GM18873 (cell line): ENCODE measurements around the gene ZNF462.

ENCODE experiments used
- ATAC-seq: cut with Tn5 transposase; IDR thresholded peaks from one replicate; pipeline ENCODE4 v1.9.1; 2021; ENCODE audit warnings: mild to moderate bottlenecking, moderate library complexity, moderate number of reproducible peaks; ENCODE audit not compliant: unreplicated experiment, low FRiP score

The ZNF462 gene

DNA sequence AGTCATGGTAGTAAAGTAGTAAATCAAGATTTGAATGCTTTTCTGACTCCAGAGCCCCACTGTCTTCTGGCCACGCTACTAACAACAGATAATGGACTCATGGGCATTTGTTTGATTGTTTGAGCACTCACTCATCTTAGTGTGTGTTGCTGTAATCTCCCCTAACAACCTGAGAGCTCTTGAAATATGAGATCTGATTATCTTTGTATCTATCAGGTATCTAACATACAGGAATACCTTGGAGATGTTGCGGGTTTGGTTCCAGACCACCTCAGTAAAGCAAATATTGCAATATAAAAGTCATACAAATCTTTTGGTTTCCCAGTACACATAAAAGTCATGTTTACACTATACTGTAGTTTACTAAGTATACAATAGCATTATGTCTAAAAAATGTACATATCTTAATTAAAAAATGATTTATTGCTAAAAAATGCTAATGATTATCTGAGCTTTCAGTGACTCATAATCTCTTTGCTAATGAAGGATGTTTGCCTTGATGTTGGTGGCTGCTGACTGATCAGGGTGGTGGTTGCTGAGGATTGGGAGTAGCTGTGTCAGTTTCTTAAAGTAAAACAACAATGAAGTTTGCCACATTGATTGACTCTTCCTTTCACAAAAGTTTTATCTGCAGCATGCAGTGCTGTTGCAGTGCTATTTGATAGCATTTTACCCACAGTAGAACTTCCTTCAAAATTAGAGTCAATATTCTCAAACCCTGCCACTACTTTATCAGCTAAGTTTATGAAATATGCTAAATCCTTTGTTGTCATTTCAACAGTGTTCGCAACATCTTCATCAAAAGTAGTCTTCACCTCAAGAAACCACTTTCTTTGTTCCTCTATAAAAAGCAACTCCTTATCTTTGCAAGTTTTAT lies 92.2 kb downstream of the ZNF462 start:
- ATAC-seq = no peak

- no peak for ATAC-seq
Measured at GRCh38 chr9:106956971-106957370, 94.0 kb downstream of the ZNF462 start.

GRCh38 chr9:106958955-106959657 lies 96.1 kb downstream of the ZNF462 start:
- no peak for ATAC-seq

- ATAC-seq = no peak
Measured at GRCh38 chr9:106960258-106960657, 97.3 kb downstream of the ZNF462 start.

GRCh38 chr9:106961623-106962022 lies 98.7 kb downstream of the ZNF462 start:
- ATAC-seq = no peak

- no peak for ATAC-seq
Measured at GRCh38 chr9:106962122-106962521, 99.2 kb downstream of the ZNF462 start.

GRCh38 chr9:106962615-106963363 lies 99.8 kb downstream of the ZNF462 start:
- ATAC-seq = no peak

GRCh38 chr9:106963684-106964083 lies 100.7 kb downstream of the ZNF462 start:
- no peak for ATAC-seq

DNA sequence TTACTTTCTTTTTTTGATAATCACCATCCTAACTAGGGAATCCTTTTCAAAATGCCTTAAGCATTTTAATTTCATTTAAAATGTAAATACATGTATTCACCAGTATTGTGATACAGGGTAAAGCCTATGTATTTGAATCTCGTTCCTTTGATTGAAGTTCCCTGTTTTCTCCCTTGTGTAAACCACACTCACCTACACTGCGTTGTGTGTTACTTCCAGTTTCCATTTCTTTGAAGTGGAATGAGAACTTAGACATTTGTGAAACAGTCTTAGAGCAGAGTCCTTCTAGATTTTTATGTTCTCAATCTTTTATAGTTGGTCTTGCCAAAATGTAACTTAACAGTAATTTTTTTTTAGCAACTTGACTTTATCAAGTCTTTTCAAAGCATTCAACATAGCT lies 101.4 kb downstream of the ZNF462 start:
- ATAC-seq = no peak

DNA sequence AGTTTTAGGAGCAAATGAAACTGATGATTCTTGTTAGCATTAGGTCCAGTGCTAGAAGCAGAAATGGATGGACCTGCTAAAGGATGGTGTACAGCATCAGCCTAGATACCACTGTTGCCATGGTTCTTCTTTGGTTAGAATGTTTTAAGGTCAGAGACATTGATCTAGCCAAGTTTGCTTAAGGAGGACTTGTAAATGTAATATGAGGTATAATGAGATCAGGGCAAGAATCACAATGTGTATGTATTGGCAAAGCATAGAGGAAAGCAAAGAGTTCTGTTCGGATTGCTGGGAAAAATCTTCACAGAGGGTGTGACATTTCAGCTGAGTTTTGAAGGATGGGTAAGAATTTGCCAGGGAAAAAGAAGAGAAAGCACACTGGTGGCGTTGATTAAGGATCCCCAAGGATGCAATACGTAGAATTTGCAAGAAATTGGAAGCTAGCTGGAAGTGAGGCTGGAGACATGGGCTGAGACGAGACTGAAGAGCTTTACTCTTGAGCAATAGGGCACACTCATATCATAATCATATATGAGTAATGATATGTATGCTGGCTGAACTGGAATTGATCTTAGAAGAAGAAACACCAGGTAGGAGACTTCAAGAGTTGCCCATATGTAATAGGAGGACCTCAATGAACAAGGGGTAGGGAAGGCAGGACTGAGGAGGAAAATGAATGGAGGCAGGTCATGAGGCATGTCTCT lies 102.0 kb downstream of the ZNF462 start:
- no peak for ATAC-seq

GRCh38 chr9:106966481-106966880 lies 103.5 kb downstream of the ZNF462 start:
- ATAC-seq = no peak

DNA sequence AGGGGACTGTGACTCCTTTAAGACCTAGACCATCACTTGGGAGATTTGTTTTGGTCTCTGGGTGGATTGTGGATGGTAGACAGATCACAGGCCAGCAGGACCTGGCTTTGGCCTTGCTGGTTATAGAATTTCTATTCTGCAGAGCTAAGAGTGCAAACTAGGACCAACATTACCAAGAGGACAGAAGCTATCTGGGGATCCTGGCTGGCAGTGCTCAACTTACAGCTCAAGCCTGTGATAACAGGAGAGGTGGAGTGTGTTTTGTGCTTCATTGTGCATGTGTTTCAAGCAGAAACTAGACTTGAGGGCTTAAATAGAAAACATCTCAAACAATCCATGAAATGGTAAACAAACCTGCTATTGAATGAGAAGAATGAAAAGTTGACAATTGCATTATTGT lies 106.7 kb downstream of the ZNF462 start:
- ATAC-seq = no peak

DNA sequence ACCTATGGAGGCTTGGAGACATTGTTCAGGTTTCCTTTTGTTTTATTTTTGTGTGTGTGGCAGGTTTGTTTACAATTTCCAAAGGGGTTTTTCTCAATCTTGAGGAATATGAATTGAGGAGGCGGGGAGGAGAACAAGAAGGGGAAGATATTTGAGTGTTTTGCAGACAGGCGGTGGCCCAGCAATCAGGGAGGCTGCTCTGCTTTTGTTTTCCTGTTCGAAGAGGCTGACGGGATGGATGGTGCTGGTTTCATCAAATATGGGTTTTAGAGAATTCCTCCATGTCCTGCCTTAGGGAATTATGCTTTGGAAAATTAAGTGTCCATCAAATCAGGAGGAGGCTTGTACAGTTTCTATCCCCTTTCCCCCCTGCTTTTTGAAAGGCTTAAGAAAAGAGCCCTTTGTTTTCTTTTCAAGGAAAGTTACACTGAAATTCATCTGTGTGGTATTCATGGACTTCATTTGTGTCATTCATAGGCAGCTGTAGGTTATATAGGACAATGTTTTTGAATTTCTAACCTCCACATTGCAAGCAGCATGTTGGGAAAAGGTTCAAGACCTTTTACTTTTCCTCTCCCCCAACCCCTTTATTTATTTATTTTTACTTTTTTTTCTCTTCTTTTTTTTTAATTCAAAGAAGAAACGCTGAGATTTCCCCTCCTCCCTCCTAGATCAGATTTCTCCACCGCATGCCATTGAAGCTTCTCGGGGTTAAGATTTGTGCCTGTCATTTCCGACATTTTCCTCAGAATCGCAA lies 107.4 kb downstream of the ZNF462 start:
- no peak for ATAC-seq

- no peak for ATAC-seq
Measured at GRCh38 chr9:106970976-106971457, 108.1 kb downstream of the ZNF462 start.

DNA sequence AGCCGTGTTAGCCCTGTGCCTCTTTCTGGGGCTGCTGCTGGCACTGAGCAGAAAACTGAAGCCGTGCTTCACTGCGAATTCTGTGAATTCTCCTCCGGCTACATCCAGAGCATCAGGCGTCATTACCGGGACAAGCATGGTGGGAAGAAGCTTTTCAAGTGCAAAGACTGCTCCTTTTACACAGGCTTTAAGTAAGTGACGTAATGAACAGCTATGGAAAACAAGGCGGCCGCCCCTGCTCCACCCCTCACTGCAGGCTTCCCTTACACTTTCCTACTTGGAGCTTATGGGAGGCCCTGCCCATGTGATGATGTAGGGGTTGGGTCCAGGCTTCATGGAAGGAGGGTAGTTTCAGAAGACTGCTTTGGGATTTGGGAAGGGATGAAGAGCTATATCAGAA lies 109.1 kb downstream of the ZNF462 start:
- no peak for ATAC-seq

- no peak for ATAC-seq
Measured at GRCh38 chr9:106974341-106974740, 111.4 kb downstream of the ZNF462 start.

DNA sequence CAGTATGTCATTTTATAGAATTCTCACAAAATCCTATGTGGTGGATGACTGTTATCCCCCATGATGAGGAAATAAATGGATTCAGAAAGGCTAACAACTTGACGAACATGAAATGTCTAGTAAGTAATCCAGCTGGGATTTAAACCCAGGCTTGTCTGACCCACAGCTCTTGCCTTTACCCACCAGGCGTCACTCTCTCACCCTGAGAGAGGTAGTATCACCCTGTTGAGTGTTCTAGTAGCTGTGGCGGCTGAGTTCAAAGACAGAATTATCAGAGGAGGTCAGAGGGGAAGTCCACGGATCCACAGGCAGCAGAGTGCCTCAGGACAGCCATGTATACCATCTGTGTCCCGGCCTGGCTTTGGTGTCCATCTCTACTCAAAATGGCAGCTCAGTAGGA lies 113.8 kb downstream of the ZNF462 start:
- ATAC-seq = no peak

DNA sequence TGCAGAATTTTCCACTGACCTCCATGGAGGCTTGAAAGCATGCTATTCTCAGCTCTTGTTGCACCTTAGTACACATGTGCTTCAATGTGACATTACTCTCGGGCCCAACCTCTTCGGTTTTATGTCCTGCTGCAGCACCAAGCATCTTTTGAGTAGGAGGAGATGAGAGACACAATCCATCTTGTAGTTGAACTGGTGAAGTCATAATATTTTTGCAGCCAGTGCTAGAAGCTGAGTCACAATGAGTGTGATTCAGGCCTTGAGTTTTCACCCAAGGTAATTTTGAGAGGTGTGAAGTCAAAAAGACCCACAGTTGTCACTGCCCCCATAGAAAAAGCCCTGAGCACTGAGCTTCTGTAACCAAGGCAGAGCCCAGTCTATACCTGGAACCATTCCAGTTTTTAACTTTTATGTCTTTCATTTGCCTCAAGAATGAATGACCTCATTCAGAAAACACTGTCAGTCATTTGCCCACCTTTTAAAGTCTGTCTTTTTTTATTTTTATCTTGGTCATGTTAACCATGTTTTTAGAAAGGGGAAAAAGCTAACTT lies 117.7 kb downstream of the ZNF462 start:
- ATAC-seq = no peak
